AG04449 (cell line): ENCODE results near the gene WBP1L.
"Not testable (repeated sequence)": the region's sequence is repeated elsewhere in the genome, so short reads cannot be mapped to it uniquely, and the experiment has no call there.

Source experiments
- CTCF ChIA-PET: fragments of 350-600 bp; formaldehyde crosslinking; extraction: SDS; loops from one replicate; lab custom pipeline; 2021; ENCODE audit warnings: antibody characterized with exemption; lab: Yijun Ruan, JAX
- POLR2A ChIA-PET: fragments of 400-600, 350-600 bp; formaldehyde crosslinking; extraction: SDS; loops from one replicate; lab custom pipeline; 2020; ENCODE audit warnings: antibody characterized with exemption, inconsistent platforms; lab: Yijun Ruan, JAX
- DNase-seq: peaks from one replicate; pipeline ENCODE4 v3.0.0-alpha.2; 2010; ENCODE audit warnings: low read depth, low spot score
- H3K4me3 ChIP-seq: 2 replicates; pipeline ENCODE4 v1.5.1; 2011; ENCODE audit warnings: low read depth, mild to moderate bottlenecking, control low read depth, low read length
- TF ChIP-seq, protein P1 (sequence below): IDR thresholded peaks from one replicate; pipeline ENCODE4 v1.5.1; 2011; ENCODE audit warnings: mild to moderate bottlenecking, moderate library complexity, low read length, control low read depth, inconsistent platforms; ENCODE audit not compliant: insufficient read depth; ENCODE audit errors: missing control alignments

The WBP1L gene

DNA sequence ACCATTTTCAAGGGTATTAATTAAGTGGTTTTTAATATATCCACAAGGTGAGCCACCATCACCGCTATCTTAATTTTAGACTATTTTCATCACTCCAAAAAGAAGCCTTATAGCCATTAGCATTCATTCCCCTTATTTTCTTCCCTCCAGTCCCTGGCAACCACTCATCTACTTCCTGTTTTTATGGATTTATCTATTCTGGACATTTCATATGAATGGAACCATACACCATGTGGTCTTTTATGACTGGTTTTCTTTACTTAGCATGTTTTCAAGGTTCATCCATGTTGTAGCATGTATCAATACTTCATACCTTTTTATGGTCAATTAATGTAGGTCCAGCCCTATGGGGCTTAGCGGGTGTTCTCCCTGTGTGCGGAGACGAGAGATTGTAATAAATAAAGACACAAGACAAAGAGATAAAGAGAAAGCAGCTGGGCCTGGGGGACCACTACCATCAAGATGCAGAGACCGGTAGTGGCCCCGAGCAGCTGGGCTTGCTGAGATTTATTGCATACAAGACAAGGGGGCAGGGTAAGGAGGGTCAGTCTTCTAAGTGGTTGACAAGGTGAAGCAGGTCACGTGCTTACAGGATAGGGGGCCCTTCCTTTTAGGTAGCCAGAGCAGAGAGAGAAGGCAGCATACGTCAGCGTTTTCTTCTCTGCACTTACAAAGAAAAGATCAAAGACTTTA, 14.6 kb downstream of the WBP1L start:
- ChIA-PET POLR2A (no interaction called here), CTCF (interaction anchor here (1.4 kb wide), 1 partner anchor 10 kb away, joined by 3 read pairs; no protein-coding TSS in a partner anchor)
- H3K4me3 ChIP-seq: no peak overlapping the region
- DNase-seq: no peak
- TF ChIP-seq, protein P1, sequence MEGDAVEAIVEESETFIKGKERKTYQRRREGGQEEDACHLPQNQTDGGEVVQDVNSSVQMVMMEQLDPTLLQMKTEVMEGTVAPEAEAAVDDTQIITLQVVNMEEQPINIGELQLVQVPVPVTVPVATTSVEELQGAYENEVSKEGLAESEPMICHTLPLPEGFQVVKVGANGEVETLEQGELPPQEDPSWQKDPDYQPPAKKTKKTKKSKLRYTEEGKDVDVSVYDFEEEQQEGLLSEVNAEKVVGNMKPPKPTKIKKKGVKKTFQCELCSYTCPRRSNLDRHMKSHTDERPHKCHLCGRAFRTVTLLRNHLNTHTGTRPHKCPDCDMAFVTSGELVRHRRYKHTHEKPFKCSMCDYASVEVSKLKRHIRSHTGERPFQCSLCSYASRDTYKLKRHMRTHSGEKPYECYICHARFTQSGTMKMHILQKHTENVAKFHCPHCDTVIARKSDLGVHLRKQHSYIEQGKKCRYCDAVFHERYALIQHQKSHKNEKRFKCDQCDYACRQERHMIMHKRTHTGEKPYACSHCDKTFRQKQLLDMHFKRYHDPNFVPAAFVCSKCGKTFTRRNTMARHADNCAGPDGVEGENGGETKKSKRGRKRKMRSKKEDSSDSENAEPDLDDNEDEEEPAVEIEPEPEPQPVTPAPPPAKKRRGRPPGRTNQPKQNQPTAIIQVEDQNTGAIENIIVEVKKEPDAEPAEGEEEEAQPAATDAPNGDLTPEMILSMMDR: no peak

- H3K4me3 ChIP-seq, POLR2A ChIA-PET, DNase-seq: not testable (repeated sequence)
- CTCF ChIA-PET: interaction anchor here (1.4 kb wide), 1 partner anchor 10 kb away, joined by 3 read pairs; no protein-coding TSS in a partner anchor
These were observed 15.2 kb downstream of the WBP1L start for GRCh38 chr10:102758933-102759262.

DNA sequence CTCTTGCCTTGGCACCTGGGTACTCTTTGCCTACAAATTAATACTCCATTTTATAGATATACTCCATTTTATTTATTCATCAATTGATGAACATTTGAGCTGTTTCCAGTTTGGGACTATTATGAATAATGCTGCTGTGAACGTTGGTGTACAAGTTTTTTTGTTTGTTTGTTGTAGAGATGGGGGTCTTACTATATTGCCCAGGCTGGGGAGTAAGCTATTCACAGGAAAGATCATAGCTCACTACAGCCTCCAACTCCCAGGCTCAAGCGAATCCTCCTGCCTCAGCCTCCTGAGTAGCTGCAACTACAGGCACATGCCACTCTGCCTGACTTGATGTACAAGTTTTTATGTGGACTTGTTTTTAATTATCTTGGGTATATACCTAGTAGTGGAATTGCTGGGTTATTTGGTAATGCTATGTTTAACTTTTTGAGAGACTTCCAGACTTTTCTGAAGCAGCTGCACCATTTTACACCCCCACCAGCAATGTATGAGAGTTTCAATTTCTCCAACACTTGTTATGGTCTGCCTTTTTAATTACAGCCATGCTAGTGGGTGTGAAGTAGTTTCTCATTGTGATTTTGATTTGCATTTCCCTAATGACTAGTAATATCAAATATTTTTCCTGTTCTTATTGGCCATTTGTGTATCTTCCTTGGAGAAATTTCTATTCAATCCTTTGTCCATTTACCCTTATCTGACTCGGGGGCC, 15.9 kb downstream of the WBP1L start:
- ChIA-PET CTCF (interaction anchor here (1.4 kb wide), 1 partner anchor 9 kb away, joined by 3 read pairs; no protein-coding TSS in a partner anchor), POLR2A (no interaction called here)
- TF ChIP-seq, protein P1: no peak
- no peak for DNase-seq
- H3K4me3 ChIP-seq: no peak overlapping the region

- H3K4me3 ChIP-seq: no peak overlapping the region
- TF ChIP-seq, protein P1: no peak
- no peak for DNase-seq
- POLR2A ChIA-PET: no interaction called here
- CTCF ChIA-PET: interaction anchor here (1.0 to 2.2 kb wide), 3 partner anchors 9 to 139 kb away, joined by 5 to 12 read pairs (median 8); no protein-coding TSS in a partner anchor
These were observed 18.2 kb downstream of the WBP1L start for GRCh38 chr10:102761981-102762380.

- no peak overlapping the region for H3K4me3 ChIP-seq
- ChIA-PET CTCF (interaction anchor here (1.0 to 5.2 kb wide), 5 partner anchors 9 to 139 kb away, joined by 5 to 50 read pairs (median 8); no protein-coding TSS in a partner anchor), POLR2A (interaction anchor here (0.6 to 3.6 kb wide), 2 partner anchors 10 to 14 kb away, joined by 4 to 18 read pairs; no protein-coding TSS in a partner anchor)
- TF ChIP-seq, protein P1: no peak
- no peak for DNase-seq
These were observed 18.8 kb downstream of the WBP1L start for GRCh38 chr10:102762401-102763015.

DNA sequence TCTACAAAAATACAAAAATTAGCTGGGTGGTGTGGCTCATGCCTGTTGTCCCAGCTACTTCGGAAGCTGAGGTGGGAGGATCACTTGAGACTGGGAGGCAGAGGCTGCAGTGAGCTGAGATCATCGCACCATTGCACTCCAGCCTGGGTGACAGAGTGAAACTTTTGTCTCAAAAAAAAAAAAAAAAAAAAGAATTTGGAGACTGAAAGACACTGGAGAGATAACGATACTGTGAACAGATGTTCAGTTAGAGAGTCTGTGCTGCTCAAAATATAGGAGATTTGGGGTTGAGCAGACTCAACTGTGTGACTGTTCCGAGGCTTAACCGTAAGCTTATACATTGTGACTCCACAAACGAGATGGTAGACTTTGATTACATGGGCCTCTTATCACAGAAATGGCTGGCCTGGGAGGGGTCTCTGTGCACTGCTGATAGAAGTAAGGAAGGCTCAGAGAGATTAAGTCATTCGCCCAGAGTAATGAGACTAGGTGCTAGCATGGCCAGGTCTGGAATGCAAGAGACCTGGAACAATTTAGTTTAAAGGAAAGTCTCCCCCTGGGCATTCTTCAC, 19.4 kb downstream of the WBP1L start:
- DNase-seq: no peak
- CTCF ChIA-PET: interaction anchor here (2.2 to 5.2 kb wide), 3 partner anchors 9 to 138 kb away, joined by 6 to 50 read pairs (median 12); no protein-coding TSS in a partner anchor
- POLR2A ChIA-PET: interaction anchor here (0.6 to 3.6 kb wide), 2 partner anchors 10 to 13 kb away, joined by 4 to 18 read pairs; no protein-coding TSS in a partner anchor
- H3K4me3 ChIP-seq: no peak overlapping the region
- TF ChIP-seq, protein P1: no peak
